MV-4-11 (cell line): ENCODE measurements around the gene FLNB.

Experiments used
- DNase-seq: peaks from one replicate; lab custom pipeline; 2025; lab: John Stamatoyannopoulos, UW

FLNB gene, protein sequence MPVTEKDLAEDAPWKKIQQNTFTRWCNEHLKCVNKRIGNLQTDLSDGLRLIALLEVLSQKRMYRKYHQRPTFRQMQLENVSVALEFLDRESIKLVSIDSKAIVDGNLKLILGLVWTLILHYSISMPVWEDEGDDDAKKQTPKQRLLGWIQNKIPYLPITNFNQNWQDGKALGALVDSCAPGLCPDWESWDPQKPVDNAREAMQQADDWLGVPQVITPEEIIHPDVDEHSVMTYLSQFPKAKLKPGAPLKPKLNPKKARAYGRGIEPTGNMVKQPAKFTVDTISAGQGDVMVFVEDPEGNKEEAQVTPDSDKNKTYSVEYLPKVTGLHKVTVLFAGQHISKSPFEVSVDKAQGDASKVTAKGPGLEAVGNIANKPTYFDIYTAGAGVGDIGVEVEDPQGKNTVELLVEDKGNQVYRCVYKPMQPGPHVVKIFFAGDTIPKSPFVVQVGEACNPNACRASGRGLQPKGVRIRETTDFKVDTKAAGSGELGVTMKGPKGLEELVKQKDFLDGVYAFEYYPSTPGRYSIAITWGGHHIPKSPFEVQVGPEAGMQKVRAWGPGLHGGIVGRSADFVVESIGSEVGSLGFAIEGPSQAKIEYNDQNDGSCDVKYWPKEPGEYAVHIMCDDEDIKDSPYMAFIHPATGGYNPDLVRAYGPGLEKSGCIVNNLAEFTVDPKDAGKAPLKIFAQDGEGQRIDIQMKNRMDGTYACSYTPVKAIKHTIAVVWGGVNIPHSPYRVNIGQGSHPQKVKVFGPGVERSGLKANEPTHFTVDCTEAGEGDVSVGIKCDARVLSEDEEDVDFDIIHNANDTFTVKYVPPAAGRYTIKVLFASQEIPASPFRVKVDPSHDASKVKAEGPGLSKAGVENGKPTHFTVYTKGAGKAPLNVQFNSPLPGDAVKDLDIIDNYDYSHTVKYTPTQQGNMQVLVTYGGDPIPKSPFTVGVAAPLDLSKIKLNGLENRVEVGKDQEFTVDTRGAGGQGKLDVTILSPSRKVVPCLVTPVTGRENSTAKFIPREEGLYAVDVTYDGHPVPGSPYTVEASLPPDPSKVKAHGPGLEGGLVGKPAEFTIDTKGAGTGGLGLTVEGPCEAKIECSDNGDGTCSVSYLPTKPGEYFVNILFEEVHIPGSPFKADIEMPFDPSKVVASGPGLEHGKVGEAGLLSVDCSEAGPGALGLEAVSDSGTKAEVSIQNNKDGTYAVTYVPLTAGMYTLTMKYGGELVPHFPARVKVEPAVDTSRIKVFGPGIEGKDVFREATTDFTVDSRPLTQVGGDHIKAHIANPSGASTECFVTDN (N-terminal part only)

DNA sequence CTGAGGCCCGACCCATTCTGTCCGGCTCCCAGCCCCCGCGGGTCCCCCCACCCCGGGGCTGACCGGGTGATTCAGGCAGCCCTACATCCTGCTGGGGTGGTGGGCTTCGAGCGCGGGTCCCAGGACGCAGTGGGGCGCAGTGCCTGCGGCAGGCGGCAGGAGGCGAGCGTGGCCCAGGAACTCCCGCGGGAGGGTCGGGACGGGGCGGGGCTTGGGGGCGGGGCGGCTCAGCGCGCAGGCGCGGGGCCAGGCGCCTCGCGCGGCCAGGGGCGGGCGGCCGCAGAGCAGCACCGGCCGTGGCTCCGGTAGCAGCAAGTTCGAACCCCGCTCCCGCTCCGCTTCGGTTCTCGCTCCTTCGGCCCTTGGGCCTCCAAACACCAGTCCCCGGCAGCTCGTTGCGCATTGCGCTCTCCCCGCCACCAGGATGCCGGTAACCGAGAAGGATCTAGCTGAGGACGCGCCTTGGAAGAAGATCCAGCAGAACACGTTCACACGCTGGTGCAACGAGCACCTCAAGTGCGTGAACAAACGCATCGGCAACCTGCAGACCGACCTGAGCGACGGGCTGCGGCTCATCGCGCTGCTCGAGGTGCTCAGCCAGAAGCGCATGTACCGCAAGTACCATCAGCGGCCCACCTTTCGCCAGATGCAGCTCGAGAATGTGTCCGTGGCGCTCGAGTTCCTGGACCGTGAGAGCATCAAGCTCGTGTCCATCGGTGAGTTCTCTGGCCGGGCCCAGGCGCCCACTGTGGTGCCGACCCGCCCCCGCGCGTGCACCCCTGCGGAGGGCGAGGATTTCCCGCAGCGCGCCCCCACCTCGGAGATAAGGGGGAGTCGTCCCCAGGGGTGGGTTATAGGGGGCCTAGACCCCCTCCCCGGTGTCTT, at the start of gene FLNB:
Gene FLNB (plus strand): TSS at position 282 of the 885 bp plus-strand sequence. CDS start 143 bp downstream, at position 425.
- DNase-seq = peak; percentile 57

DNA sequence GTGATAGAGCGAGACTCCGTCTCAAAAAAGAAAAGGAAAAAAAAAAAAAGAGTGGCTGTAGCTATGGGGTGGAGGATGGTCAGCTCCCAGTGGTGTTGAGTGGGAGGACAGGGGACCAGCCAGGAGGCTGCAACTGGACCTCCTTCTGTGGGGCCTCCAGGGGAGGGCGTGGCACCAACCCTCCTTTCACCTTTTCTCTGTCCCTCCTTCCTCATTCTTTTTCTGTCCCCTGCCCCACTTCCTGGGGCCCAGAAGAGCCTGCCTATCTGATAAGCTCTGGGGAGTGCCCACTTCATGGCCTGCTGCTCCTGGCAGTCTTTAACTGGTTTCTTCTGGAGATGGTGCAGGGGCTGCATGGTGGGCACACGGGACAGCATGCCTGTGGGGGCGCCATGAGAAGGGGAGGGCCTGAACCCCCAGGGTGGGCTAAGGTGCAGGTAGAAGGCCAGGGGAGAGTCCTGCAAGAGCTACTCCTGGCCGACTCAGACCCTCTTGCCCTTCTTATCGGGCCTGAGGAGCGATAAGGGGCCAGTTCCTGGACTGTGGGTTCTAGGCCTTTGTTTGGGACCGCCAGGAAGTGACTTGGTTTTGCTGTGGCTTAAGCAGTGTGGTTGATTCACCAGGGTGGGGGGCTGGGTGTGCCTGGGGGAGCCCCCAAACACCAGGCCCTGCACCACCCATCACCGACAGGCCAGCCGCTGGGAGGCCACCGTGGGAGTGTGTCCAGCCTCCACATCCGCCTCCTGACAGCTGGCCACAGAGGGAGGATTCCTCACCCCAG, 49.4 kb upstream of the FLNB start:
- DNase-seq = peak; percentile 70

DNA sequence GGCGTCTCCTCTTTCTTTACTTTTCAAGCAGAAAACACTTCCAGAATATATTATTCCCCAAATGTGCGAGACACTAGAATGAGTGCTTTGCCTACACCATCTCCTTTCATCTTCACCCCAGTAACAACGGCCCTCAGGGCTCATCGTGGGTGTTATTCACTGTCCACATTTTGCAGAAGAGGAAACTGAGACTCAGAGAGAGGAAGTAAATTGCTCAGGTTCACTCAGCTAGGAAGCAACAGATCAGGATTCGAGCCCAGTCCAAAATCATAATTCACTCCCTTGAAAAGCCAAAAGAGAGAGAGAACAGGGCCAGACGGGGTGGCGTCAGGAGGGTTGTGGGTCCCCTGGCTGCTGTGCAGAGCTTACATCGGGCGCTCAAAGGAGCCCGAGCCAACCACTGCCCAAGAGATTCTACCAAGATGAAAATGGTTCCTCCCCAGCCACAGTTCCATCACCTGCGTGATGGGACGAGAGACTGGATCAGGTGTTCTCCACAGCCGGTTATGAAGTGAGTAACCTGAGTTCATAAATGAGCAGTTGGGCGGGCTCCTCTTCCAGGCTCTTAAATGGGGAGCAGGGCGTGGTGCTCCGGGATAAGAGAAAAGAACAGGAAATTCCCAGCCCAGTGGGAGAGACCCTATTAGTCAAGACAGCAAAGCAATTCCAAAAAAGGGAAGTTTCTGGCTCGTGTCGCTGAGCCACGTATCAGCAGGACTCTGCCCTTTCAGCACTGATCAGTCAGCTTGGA, 48.6 kb upstream of the FLNB start:
- DNase-seq = peak; percentile 73

DNA sequence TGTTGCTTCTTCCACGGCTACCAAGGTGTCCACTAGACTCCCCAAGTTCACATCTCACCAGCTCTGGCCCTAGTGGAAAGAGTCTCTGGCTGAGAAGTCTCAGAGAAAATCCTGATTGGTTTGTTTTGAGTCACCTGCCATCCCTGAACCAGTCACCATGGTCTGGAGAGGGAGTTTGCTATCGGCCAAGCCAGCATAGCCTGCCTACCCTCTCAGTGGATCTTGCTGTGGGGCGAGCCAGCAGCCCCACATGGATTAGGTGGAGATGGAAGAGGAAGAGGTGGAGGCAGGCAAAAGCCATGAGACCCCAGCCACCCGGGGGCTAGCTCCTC, 48.1 kb upstream of the FLNB start:
- no peak for DNase-seq

DNA sequence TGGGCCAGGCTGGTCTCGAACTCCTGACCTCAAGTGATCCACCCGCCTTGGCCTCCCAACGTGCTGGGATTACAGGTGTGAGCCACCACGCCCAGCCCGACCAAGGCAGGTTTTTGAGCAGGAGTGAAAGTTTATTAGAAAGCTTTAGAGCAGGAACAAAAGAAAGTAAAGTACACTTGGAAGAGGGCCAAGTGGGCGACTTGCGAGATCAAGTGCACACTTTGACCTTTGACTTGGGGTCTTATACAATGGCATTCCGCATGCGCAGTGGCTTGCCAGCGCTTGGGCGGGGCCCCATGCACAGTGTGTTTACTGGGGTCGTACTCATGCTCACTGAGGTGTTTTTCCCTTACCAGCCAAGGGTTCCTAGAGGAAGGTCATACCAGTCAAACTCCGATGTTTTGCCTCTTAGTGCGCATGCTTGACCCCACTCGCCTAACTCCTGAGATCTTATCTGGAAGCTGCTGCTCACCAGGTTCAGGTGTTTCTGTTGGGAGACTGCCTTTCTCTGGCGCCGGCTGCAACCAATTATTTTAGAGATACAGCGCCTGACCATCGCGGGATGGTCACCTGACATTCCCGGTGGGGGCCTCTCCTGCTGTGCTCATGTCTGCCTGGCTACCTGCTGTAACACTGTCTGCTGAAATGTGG, 46.9 kb upstream of the FLNB start:
- no peak for DNase-seq

DNA sequence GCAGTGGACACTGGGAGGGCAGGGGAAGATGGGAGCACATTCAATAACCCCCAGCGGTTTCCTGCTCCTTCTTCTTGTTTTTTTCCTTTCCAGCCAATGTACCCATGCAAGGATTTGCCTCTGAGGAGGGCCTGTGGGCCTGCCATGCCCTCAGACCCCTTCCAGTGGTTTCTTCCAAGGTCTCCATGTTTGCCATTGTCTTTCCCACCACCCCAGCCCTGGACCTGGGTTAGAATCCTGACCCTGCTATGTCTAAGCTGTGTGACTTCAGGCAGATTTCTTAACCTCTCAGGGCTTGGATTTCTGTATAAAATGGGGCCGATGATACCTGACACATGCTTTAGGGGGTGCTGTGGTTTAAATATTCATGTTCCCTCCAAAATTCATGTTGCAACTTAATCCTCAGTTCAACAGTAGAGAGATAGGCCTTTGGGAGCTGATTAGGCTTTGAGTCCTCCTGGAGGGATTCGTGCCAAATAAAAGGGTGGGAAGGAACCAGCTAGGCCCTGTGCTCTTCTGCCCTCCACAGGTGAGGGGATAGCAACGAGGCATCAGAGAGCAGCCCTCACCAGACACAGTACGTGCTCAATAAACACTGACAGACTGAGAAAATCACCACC, 46.3 kb upstream of the FLNB start:
- peak; percentile 66 for DNase-seq

DNA sequence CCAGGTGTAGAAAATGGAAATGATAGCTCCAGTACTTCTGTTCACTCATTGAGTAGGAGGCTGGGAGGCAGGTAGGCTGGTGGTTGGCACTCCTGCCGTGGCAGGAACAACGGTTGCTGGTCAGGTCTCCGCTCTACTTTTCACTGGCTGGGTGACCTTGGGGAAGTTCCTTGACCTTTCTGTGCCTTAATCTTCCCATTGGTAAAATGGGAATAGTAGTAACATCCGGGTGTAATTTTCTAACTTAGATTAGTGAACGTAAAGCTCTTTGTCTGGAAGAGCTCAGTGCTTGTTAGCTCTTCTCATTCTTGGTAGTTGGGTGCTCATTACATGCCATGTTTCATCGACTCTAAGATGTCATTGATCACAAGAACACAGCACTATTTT, 45.8 kb upstream of the FLNB start:
- no peak for DNase-seq

DNA sequence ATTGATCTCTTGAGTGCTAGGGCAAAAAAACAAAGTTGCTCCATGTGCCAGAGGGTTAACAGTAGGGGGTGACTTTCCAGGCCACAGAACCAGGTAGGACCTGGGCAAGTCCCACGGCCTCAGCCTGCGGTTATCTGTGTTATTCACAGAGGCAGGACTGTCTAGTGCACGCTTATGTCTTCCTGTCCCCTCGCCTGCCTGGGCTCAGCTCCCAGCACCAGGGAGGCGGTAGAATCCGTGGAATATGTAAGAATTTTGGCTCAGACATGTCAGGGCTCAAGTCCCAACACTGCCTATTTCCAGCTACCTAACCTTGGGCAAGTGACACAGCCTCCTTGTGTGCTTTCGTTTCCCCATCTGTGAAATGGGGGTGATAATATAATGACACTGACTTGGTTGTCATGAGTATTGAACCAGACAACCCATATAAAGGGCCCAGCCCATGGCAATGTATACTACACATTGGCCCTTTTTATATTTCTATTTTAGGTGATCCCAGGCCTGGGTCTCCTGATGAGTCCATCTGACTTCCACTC, 44.3 kb upstream of the FLNB start:
- no peak for DNase-seq

DNA sequence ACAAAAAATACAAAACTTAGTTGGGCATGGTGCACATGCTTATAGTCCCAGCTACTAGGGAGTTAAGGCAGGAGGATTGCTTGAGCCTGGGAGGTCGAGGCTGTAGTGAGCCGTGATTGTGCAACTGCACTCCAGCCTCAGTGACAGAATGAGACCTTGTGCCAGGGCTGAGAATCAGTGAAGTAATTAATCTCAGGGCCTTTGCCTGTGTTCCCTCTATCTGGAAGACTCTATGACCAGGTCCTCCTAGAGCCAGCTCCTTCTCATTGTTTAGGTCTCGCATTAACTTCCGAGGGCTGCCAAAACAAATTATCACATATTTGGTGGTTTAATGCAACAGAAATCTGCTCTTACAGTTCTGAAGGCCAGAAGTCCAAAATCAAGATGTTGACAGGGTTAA, 41.4 kb upstream of the FLNB start:
- DNase-seq = no peak

DNA sequence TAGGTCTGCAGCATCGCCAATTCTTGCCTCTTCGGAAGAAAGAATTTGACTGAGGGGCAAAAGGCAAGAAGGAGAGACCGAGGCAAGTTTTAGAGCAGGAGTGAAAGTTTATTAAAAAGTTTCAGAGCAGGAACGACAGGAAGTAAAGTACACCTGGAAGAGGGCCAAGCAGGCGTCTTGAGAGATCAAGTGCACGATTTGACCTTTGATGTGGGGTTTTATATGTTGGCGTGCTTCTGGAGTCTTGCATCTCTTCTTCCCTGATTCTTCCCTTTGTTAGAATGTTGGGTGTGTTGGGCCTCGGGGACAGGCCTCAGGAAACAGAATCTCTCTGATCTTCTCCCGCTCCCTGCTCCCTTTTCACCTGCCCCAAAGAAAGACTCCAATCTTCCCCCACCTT, 40.6 kb upstream of the FLNB start:
- no peak for DNase-seq

DNA sequence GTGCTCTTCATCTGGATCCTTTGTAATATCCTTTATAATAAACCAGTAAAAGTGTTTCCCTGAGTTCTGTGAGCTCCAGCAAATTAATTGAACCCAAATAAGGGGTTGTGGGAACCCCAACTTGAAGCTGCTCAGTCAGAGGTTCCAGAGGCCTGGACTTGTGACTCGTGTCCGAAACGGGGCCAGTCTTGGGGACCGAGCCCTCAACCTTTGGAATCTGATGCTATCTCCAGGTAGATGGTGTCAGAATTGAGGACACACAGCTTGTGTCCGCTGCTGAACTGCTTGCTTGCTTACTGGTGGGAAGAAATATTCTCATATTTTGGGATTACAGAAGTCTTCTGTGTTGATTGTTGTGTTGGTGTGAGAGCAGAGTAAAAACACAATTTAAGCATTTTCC, 39.7 kb upstream of the FLNB start:
- DNase-seq = no peak

DNA sequence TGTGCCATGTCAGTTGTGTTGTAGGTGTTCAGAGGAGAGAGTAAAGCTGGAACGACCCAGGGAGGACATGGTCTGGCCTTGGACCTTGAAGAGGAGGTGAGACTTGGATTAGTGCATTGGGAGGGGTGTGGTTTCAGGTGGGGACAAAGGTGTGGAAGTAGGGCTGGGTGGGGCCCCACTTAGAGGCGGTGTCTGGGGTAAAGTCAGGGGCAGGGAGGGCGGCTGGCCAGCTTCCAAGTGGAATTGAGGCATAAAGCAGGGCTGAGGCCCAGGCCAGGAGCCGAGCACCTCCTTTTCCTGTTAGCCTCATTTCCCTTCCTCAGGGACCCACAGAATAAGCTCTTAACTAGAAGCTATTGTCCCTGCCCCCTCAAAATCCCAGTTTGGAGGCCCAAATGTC, 36.2 kb upstream of the FLNB start:
- no peak for DNase-seq

DNA sequence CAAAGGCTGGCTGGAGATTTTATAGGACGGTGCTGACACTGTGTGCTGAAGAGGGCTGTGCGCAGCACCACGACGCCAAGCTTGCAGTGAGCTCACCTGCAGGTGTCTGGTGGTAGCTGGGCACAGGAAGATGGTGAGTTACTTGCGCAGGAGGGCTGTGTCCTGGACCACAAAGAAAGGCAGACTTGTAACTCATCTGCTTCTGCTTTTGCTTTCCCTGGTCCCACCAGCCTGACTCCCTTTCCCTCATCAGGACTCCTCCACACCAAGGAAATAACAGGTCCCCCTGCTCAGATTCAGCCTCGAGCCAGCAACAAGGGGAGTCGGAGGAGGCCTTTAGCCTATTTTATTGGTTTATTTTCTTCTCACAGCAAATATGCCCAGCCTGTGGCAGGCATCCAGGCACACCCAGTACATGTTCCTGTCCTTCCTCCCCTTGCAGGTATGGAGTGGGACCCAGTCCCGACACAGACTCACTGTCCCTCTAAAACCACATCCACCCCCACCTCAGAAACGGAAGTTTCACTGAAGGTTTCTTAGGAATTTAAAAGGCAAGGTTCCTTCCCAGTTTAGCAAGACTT, 35.6 kb upstream of the FLNB start:
- DNase-seq = no peak

DNA sequence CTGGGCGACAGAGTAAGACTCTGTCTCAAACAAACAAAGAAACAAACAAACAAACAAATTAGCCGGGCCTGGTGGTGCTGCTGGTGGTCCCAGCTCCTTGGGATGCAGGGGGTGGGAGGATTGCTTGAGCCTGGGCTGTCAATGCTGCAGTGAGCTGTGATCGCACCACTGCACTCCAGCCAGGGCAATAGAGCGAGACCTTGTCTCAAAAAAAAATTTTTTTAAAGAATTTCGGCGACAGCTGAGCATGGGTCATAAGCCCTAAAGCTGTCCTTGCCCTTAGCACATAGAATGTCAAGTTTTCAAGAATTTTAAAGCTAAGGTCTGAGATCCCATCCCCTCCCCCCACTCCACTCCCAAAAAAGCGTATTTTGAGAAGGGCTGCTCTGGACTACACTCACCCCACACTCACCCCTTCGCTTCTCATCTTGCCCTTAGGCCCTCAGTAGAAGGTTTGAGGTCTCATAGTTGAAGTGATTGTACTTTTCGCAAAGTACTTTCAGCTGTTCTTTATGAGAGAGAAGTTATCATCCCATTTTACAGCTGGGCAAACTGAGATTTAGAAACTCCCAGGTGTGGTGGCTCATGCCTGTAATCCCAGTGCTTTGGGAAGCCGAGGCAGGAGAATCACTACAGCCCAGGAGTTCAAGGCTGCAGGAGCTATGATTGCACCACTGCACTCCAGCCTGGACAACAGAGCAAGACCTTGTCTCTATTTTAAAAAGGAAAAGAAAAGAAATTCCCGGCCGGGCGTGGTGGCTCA, 34.3 kb upstream of the FLNB start:
- DNase-seq = no peak

DNA sequence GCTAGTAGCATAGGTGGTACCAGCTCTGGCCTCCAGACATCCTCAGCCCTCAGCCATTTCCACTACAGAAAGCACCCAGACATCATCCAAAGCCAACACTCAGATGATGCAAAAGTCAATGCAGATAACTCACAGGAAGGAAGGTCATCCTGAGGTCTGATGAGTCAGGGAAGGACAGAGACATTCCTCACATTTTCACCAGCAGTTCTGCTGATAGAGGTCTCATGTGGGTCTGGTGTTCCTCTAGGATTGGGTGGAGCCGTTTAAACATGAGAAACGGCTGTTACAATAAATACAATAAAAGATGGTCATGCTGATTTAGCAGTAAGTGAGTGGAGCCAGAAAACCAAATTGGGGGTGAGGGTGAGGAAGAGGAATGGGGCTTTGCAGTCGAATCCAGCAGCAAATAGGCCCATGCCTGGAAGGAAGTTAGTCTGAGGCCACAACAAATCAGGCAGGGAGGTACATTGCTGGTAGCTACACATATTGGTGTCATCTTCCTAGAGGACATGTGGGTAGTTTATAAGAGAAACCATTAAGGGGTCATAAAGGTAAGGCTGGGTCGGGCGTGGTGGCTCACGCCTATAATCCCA, 33.3 kb upstream of the FLNB start:
- DNase-seq = peak; percentile 52

DNA sequence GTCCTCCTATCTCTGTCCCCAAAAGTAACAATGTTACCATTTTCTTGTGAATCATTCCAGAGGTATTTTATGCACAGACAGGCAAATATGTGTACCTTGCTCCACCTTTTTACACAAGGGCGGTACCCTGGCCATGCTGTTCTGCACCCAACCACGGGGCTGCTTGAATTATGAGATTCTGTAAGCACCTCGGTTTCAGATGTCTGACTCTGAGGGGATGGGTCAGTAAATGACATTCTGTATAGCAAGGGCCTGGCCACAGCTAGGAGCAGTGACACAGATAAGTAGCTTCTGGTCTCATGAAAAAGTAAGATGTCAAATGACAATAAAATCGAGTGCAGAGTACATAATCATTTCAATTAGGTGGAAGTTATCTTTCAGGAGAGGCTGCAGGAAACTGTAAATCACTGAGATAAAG, 30.4 kb upstream of the FLNB start:
- no peak for DNase-seq

DNA sequence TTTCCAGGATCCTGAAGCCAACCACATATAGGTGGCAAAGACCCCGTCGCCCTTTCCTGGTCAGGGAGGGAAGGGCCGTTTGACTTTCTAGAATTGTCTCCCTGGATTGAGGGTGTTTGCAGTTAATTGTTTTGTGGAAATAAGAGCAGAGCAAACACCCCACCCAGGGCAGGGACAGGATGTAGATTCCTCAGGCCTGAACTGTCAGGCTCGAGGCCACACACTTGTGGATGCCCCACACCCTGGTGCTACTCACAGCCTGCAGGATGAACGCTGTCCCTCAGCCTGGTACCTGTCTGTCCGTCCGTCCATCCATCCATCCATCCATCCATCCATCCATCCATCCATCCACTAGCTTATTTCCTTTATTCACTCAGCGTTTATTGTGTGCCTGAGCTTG, 29.9 kb upstream of the FLNB start:
- DNase-seq = no peak
